Large intestine (tissue), 3 donors: ENCODE measurements around the gene POLR1E. TPM values are rescaled to one million over a fixed set of nuclear protein-coding genes. Genes with fewer than 3 reads are reported as not detected.

Experiments used
- DNase-seq, 2 donors: peaks; one replicate each; pipeline versions ENCODE4 v3.0.0 to v3.0.0-alpha.2; 2013
- H3K27ac ChIP-seq: one replicate; pipeline ENCODE4 v1.5.1; 2013; ENCODE audit warnings: low read length
- H3K27me3 ChIP-seq: 2 replicates; pipeline ENCODE4 v1.6.1; 2013; ENCODE audit warnings: low read length; ENCODE audit not compliant: control insufficient read depth, insufficient read depth
- H3K36me3 ChIP-seq: 2 replicates; pipeline ENCODE4 v1.6.1; 2013; ENCODE audit warnings: low read length; ENCODE audit not compliant: control insufficient read depth, insufficient read depth
- H3K4me1 ChIP-seq: one replicate; pipeline ENCODE4 v1.6.1; 2013; ENCODE audit warnings: low read length; ENCODE audit not compliant: control insufficient read depth, insufficient read depth
- H3K4me3 ChIP-seq: one replicate; pipeline ENCODE4 v1.5.1; 2013; ENCODE audit warnings: low read length
- H3K9me3 ChIP-seq: one replicate; pipeline ENCODE4 v1.6.1; 2013; ENCODE audit warnings: mild to moderate bottlenecking, low read depth, low read length, moderate library complexity; ENCODE audit not compliant: control insufficient read depth
- WGBS: methylation state at CpG from one replicate; pipeline ENCODE4 v1.1.5; 2013; ENCODE audit warnings: low lambda C conversion rate; ENCODE audit not compliant: insufficient coverage; 5-methylcytosine and 5-hydroxymethylcytosine counted together
- polyA plus RNA-seq: library from polyadenylated mRNA; unstranded; fragments of 120-200 nt; gene quantifications from one replicate; pipeline ENCODE4 v1.2.1, GENCODE V29; 2013

Gene POLR1E
- polyA plus RNA-seq, 1 donor = 17.4 TPM

DNA sequence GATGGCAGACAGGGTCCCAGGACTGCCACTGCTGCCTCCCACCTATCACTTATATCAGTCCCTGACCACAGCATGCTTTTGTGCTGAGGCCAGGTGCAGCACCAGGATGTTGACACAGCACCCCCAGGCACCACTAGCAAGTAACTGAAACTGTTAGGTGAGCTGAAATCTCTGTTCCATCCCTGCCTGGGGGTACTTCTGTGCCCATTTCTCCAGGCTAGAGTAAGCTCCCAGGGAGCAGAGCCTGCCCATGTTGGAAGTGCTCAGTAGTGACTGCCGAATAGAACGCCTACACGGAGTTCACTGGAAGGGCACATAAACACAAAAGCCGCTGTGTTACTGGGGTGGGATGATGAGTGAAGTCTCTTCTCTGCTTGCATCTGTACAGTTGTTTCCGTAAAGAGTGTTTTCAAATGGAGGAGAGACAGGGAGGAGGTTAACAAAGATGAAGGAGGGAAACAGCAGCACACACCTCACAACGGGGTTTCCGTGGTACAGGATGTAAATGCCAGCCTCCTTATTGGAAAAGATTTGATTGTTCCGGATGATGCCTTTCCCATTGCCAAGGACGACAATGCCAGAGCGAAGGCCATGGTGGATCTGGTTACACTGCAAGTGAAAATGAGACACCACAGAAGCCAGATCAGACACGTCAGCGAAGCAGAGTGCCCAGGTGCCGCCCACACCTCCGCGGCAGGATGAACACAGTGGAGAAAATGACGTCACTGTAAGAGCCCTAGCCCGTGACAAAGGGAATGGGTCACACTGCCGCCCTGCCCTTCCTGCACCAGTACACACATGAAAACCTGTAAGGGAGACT is 43.1 kb downstream of the POLR1E start:
- Histone ChIP-seq H3K4me3 (no peak overlapping the region), H3K4me1 (no peaks in the 10 kb centered on the region), H3K27ac (no peak overlapping the region), H3K9me3 (no peaks in the 10 kb centered on the region), H3K36me3 (peaks cover 24% of the 10 kb centered on the region), H3K27me3 (no peaks in the 10 kb centered on the region)
- WGBS = no CpG with 5 or more reads among the region's 18 CpGs
- no peak for DNase-seq

DNA sequence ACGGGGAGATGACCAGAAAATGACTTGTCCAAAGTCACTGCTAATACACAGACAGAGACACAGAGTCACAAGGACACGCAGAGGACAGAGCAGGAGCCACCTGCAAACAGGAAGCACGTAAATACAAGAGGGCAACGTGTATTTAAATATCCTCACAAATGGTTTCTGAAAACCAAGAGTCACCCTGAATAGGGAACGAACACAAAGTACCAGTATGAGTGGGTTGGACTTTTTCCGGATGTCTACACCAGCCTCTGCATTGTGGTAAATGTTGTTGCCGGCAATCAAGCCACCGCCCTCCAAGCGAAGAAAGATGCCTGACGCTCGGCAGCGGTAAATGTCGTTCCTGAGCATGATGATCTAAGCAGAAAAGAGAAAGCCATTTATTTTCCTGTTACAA is 46.0 kb downstream of the POLR1E start:
- H3K4me1 ChIP-seq = no peaks in the 10 kb centered on the region
- no peak overlapping the region for H3K27ac ChIP-seq
- no peak for DNase-seq
- H3K36me3 ChIP-seq = peaks cover 16% of the 10 kb centered on the region
- no peaks in the 10 kb centered on the region for H3K27me3 ChIP-seq
- no peak overlapping the region for H3K4me3 ChIP-seq
- no CpG with 5 or more reads among the region's 13 CpGs for WGBS
- no peaks in the 10 kb centered on the region for H3K9me3 ChIP-seq

DNA sequence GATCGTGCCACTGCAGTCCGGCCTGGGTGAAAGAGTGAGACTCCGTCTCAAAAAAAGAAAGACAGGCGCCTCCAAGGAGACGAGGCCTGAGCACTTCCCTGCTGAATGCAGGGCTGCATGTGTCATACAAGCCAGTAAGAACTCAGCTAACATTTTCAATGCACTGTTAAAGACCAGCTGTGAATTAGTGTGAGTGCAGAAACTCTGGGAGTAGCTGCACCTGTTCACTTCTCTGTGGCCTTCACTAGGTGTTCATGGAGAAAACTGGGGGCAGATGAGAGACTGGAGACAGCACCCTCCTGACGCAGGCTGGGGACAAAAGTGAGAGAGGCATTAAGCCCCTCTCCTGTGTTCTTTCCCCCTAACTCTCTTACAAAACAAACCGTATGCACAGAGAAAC is 48.7 kb downstream of the POLR1E start:
- H3K27ac ChIP-seq = no peak overlapping the region
- no CpG with 5 or more reads among the region's 7 CpGs for WGBS

DNA sequence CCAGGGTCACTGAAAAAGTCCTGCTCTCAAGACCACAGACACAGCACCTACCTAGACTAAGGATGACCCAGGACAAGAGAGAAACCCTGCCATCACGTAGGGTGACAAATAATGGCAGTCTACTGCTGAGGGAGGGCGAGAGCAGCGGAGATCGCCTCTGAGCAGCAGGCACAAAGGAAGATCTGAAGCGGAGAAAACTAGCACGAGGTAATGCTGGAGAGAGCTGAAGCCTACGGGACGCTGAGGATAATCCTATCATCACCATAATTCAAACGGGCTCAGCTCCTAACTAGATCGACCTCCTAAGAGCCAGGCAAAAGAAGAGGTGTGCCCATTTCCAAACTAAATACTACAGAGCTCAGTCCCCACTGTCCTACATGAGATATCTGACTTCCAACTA is 49.2 kb downstream of the POLR1E start:
- Histone ChIP-seq H3K27me3 (no peaks in the 10 kb centered on the region), H3K27ac (no peak overlapping the region), H3K4me1 (no peaks in the 10 kb centered on the region), H3K4me3 (no peak overlapping the region), H3K36me3 (peaks cover 19% of the 10 kb centered on the region), H3K9me3 (no peaks in the 10 kb centered on the region)
- no CpG with 5 or more reads among the region's 10 CpGs for WGBS
- DNase-seq = no peak

More for the DNA sequence above, 48.7 kb downstream of the POLR1E start:
- Histone ChIP-seq H3K4me3 (no peak overlapping the region), H3K9me3 (no peaks in the 10 kb centered on the region), H3K27me3 (no peaks in the 10 kb centered on the region), H3K4me1 (no peaks in the 10 kb centered on the region), H3K36me3 (peaks cover 19% of the 10 kb centered on the region)
- no peak for DNase-seq

DNA sequence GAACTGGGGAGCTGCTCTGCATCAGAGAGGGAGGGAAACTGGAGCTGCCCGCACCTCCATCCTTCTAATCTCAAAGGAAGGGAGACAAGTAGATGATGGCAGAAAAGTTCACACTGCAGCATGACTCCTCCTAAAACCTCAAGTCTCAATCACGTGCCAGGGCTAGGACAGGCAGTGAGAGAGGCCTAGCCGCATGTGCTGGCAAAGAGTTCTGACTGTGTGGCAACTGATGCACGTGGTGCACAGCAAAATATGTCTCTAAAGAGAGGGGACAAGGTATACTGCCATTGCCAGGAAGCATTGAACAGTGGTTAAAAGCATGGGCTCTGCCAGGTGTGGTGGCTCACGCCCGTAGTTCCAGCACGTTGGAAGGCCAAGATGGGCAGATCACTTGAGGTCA is 52.4 kb downstream of the POLR1E start:
- H3K36me3 ChIP-seq = peaks cover 22% of the 10 kb centered on the region
- no peak for DNase-seq
- H3K4me1 ChIP-seq = no peaks in the 10 kb centered on the region
- H3K27me3 ChIP-seq = no peaks in the 10 kb centered on the region
- no peaks in the 10 kb centered on the region for H3K9me3 ChIP-seq
- no peak overlapping the region for H3K4me3 ChIP-seq
- no CpG with 5 or more reads among the region's 7 CpGs for WGBS
- no peak overlapping the region for H3K27ac ChIP-seq

DNA sequence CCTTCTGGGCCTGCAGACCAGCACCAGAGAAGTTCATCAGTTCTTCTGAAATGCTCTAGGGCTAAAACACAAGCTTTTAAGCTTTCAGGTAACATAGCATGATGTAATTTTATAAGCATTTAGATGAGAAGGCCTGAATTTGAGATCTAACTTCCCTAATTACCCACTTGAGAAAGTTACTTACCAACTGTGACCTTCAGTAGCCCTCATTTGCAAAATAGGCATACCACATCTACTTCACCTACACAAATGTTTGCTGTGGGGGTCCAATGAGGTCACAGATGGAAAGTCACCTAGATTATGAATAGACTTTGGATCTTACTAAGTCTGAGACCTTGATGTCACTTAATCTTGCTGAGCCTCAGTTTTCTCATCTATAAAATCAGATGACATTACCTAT is 53.9 kb downstream of the POLR1E start:
- no peak for DNase-seq
- Histone ChIP-seq H3K9me3 (no peaks in the 10 kb centered on the region), H3K27me3 (no peaks in the 10 kb centered on the region), H3K4me1 (no peaks in the 10 kb centered on the region), H3K4me3 (no peak overlapping the region), H3K27ac (no peak overlapping the region), H3K36me3 (peaks cover 22% of the 10 kb centered on the region)

DNA sequence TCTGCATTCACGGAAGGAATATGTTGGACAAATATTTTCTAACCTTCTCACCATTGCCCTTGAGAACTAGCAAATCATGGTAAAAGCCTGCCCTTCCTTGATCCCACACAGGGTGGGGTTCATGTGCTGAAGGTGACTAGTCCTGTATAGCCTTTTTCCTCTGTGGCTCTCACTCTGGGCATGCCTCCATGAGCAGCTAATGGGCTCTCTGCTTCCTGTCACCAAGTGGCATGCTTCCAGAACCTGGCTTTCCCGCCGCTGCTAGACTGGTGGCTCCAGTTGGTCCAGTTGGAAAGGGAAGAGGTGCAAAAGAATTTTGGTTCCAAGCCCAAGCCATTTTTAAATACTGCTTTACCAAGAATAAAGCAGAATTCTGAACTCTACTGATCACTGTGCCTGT is 54.9 kb downstream of the POLR1E start:
- WGBS = no CpG with 5 or more reads among the region's 3 CpGs
- H3K9me3 ChIP-seq = no peaks in the 10 kb centered on the region
- H3K36me3 ChIP-seq = peaks cover 22% of the 10 kb centered on the region
- no peak overlapping the region for H3K27ac ChIP-seq
- DNase-seq = no peak
- no peaks in the 10 kb centered on the region for H3K27me3 ChIP-seq
- H3K4me1 ChIP-seq = no peaks in the 10 kb centered on the region
- H3K4me3 ChIP-seq = no peak overlapping the region

DNA sequence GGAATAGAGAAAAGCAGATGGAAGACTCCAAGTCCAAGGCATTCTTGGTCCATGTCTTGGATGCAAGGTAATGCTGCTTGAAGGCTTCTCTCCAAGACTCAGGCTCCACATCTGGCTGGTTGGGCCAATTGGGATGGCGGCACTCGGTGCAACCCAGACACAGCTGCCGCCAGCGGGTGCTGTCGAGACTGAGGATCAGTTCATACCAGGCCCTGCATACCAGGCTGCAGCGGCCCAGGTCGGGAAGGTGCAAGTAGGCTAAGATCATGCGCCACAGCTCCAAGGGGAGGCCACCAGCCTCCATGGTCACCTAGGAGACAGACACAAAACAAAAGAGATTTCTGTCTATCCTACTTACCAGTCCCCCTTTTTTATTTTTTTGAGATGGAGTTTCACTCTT is 55.7 kb downstream of the POLR1E start:
- WGBS = no CpG with 5 or more reads among the region's 8 CpGs
- Histone ChIP-seq H3K4me1 (no peaks in the 10 kb centered on the region), H3K27ac (no peak overlapping the region), H3K27me3 (no peaks in the 10 kb centered on the region), H3K9me3 (no peaks in the 10 kb centered on the region), H3K4me3 (no peak overlapping the region), H3K36me3 (peaks cover 22% of the 10 kb centered on the region)
- no peak for DNase-seq

DNA sequence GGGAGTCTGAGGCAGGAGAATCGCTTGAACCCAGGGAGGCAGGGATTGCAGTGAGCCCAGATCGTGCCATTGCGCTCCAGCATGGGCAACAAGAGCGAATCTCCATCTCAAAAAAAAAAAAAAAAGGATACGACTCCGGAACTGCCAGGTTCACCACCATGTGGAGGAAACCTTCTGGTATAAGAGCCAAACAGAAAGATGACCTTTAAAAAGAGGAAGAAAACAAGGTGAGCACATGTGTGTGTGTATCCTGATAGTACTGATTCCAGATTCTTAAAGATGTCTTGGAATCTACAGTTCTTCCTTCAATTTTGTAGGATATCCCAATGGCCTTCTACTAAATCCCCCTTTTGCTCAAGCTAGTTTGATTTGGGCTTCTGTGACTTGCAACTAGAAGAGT is 56.7 kb downstream of the POLR1E start:
- Histone ChIP-seq H3K27ac (no peak overlapping the region), H3K9me3 (no peaks in the 10 kb centered on the region), H3K27me3 (no peaks in the 10 kb centered on the region), H3K4me1 (no peaks in the 10 kb centered on the region), H3K4me3 (no peak overlapping the region), H3K36me3 (peaks cover 15% of the 10 kb centered on the region)
- no peak for DNase-seq
- no CpG with 5 or more reads among the region's 6 CpGs for WGBS

DNA sequence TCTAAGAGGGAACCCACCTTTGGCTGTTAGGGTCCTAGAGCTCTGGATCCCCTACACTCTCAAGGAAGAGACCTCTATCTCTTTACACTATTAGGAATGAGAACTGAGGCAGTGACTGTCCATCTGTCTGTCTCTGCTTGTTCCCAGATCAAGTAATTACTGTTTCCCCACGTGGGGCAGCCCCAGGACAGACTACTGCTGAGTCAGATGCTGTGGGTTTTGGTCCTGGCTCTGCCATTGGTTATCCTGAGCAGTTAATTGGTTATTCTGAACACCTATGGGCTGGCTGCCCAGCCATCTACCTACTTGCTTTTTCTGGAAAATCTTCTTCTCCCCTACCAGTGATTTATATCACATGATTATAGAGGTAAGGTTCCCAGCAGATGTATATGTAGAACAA is 57.1 kb downstream of the POLR1E start:
- DNase-seq = no peak
- no peaks in the 10 kb centered on the region for H3K27me3 ChIP-seq
- H3K36me3 ChIP-seq = peaks cover 11% of the 10 kb centered on the region
- WGBS = no CpG with 5 or more reads among the region's 1 CpG
- no peak overlapping the region for H3K4me3 ChIP-seq
- no peaks in the 10 kb centered on the region for H3K9me3 ChIP-seq
- no peaks in the 10 kb centered on the region for H3K4me1 ChIP-seq
- H3K27ac ChIP-seq = no peak overlapping the region

DNA sequence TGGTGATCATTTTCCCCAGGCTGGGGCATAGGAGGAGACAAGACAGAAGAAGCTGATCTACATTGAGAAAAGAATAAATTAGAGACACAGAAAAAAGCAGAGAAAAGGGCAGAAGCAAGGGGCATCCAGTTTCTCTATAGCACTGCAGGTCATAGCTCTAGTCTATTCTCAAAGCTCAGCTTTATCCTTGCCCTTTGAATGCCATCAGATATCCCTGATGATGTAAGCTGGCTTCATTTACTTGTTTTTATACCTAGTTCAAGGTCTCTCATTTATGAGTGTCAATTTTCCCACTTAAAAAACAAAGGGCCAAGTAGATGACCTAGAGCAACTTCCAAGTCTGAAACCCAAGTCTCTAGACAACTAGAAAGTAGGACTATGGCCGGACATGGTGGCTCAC is 57.7 kb downstream of the POLR1E start:
- Histone ChIP-seq H3K36me3 (peaks cover 8% of the 10 kb centered on the region), H3K27ac (no peak overlapping the region), H3K4me3 (no peak overlapping the region), H3K4me1 (no peaks in the 10 kb centered on the region), H3K27me3 (no peaks in the 10 kb centered on the region), H3K9me3 (no peaks in the 10 kb centered on the region)
- DNase-seq = no peak
- no CpG with 5 or more reads among the region's 1 CpG for WGBS
